HepG2 (cell line): Measurements from ENCODE around the gene AP3D1. TPM values are rescaled to one million over a fixed set of nuclear protein-coding genes. Genes with fewer than 3 reads are reported as not detected.
A peak's percentile ranks its signal among the peaks of the same experiment; 100 is the strongest.

Source experiments
- JUND ChIP-seq: sonication (generic); formaldehyde crosslinking; IDR thresholded peaks from 2 replicates; pipeline ENCODE4 v1.8.0; 2022; ENCODE audit warnings: mild to moderate bottlenecking, missing genetic modification reagents
- KDM1A ChIP-seq: IDR thresholded peaks from 2 replicates; pipeline ENCODE4 v1.6.1; 2016; ENCODE audit warnings: missing compliant biosample characterization
- RFXAP ChIP-seq: sonication (generic); formaldehyde crosslinking; IDR thresholded peaks from 2 replicates; pipeline ENCODE4 v1.4.0; 2020; ENCODE audit warnings: missing genetic modification reagents, borderline replicate concordance
- SOX5 ChIP-seq: IDR thresholded peaks from 2 replicates; pipeline ENCODE4 v1.6.1; 2016; ENCODE audit warnings: borderline replicate concordance
- SPEN ChIP-seq: sonication (generic); formaldehyde crosslinking; IDR thresholded peaks from 2 replicates; pipeline ENCODE4 v1.5.1; 2020; ENCODE audit warnings: low read depth, mild to moderate bottlenecking, missing genetic modification reagents
- ZFP91 ChIP-seq: sonication (generic); formaldehyde crosslinking; IDR thresholded peaks from 2 replicates; pipeline ENCODE4 v1.9.0; 2022; ENCODE audit warnings: missing genetic modification reagents, mild to moderate bottlenecking, borderline replicate concordance
- ZNF296 ChIP-seq: sonication (generic); formaldehyde crosslinking; conservative IDR thresholded peaks from 2 replicates; pipeline ENCODE4 v1.5.0; 2020; ENCODE audit warnings: mild to moderate bottlenecking, missing genetic modification reagents
- ZNF333 ChIP-seq: sonication (generic); formaldehyde crosslinking; IDR thresholded peaks from 2 replicates; pipeline ENCODE4 v1.4.0; 2020; ENCODE audit warnings: mild to moderate bottlenecking, missing genetic modification reagents, borderline replicate concordance
- ZNF383 ChIP-seq: sonication (generic); formaldehyde crosslinking; IDR thresholded peaks from 2 replicates; pipeline ENCODE4 v1.4.0; 2020; ENCODE audit warnings: missing genetic modification reagents, mild to moderate bottlenecking, borderline replicate concordance
- ZNF503 ChIP-seq: sonication (generic); formaldehyde crosslinking; IDR thresholded peaks from 2 replicates; pipeline ENCODE4 v1.4.0; 2020; ENCODE audit warnings: missing genetic modification reagents
- ZNF552 ChIP-seq: sonication (generic); formaldehyde crosslinking; IDR thresholded peaks from 2 replicates; pipeline ENCODE4 v1.9.0; 2022; ENCODE audit warnings: missing genetic modification reagents, mild to moderate bottlenecking, borderline replicate concordance
- ZNF576 ChIP-seq: sonication (generic); formaldehyde crosslinking; IDR thresholded peaks from 2 replicates; pipeline ENCODE4 v1.4.0; 2020; ENCODE audit warnings: mild to moderate bottlenecking, missing genetic modification reagents
- ZNF597 ChIP-seq: sonication (generic); formaldehyde crosslinking; IDR thresholded peaks from 2 replicates; pipeline ENCODE4 v1.5.0; 2020; ENCODE audit warnings: missing genetic modification reagents
- ZNF746 ChIP-seq: sonication (generic); formaldehyde crosslinking; IDR thresholded peaks from 2 replicates; pipeline ENCODE4 v1.8.0; 2022; ENCODE audit warnings: mild to moderate bottlenecking, missing genetic modification reagents
- ZNF772 ChIP-seq: sonication (generic); formaldehyde crosslinking; IDR thresholded peaks from 2 replicates; pipeline ENCODE4 v1.5.0; 2020; ENCODE audit warnings: mild to moderate bottlenecking, missing genetic modification reagents
- ZNF788 ChIP-seq: sonication (generic); formaldehyde crosslinking; IDR thresholded peaks from 2 replicates; pipeline ENCODE4 v1.5.0; 2020; ENCODE audit warnings: mild to moderate bottlenecking, missing genetic modification reagents, borderline replicate concordance
- ZNF83 ChIP-seq: sonication (generic); formaldehyde crosslinking; IDR thresholded peaks from 2 replicates; pipeline ENCODE4 v1.4.0; 2020; ENCODE audit warnings: missing genetic modification reagents, mild to moderate bottlenecking, borderline replicate concordance
- polyA plus RNA-seq, 8 experiments: library from polyadenylated mRNA; depleted of rRNA in 3 of 8; stranded (reverse) in 7 of 8; unstranded in 1 of 8; fragments of >200 nt; fragmentation: Illumina TruSeq in 4 of 8; extraction: Trizol in 4 of 8; gene quantifications; 2 replicates each; pipeline versions ENCODE4 v1.2.1 to v1.2.3, GENCODE V29; 2011 to 2016; ENCODE audit warnings: low read depth in 4 of 8, missing spikeins in 1 of 8, mixed read lengths in 1 of 8; ENCODE audit not compliant: insufficient read depth in 1 of 8
- total RNA-seq, 5 experiments: library from RNA; depleted of rRNA; stranded (reverse); fragments of >200 nt; fragmentation: Illumina TruSeq; extraction: Trizol; gene quantifications; 2 replicates each; pipeline ENCODE4 v1.2.3, GENCODE V29; 2016; ENCODE audit warnings: low read depth in 1 of 5
- TF ChIP-seq, protein P1 (sequence below), 2 experiments: sonication (generic) in 1 of 2; formaldehyde crosslinking in 1 of 2; IDR thresholded peaks; 2 replicates each; pipeline versions ENCODE4 v1.5.1 to v1.6.1; 2011 to 2020; ENCODE audit warnings: borderline replicate concordance in 1 of 2, low read depth in 1 of 2, low read length in 1 of 2, mild to moderate bottlenecking in 1 of 2, missing genetic modification reagents in 1 of 2, moderate library complexity in 1 of 2

AP3D1 gene
- total and polyA plus RNA-seq, 2 of the 13 experiments (the other 11 are each of a cell fraction or from before 2014, with no cell fraction given) = 68.0 to 82.6 TPM

- TF ChIP-seq ZNF552 (CRISPR knock-in tag) = no peak
- TF ChIP-seq ZNF83 = no peak
- no peak for TF ChIP-seq ZNF383 (CRISPR knock-in tag)
- TF ChIP-seq ZNF503 (CRISPR knock-in tag) = no peak
- TF ChIP-seq ZNF746 (CRISPR knock-in tag) = 0 out of 2 replicates have a peak, but pooled peaks have one; percentile 26
- no peak for TF ChIP-seq SOX5
- TF ChIP-seq ZNF333 (CRISPR knock-in tag) = no peak
- peak; percentile 62; the same call in 1 of the 2 replicates for TF ChIP-seq ZNF772 (CRISPR knock-in tag)
- peak; percentile 85 for TF ChIP-seq ZFP91 (CRISPR knock-in tag)
- TF ChIP-seq ZNF296 (CRISPR knock-in tag) = peak; percentile 92
- no peak; the same call in 1 of the 2 replicates for TF ChIP-seq RFXAP (CRISPR knock-in tag)
- peak; percentile 62; the same call in 1 of the 2 replicates for TF ChIP-seq ZNF788
- no peak for TF ChIP-seq ZNF597 (CRISPR knock-in tag)
- TF ChIP-seq JUND = no peak
- TF ChIP-seq, protein P1, sequence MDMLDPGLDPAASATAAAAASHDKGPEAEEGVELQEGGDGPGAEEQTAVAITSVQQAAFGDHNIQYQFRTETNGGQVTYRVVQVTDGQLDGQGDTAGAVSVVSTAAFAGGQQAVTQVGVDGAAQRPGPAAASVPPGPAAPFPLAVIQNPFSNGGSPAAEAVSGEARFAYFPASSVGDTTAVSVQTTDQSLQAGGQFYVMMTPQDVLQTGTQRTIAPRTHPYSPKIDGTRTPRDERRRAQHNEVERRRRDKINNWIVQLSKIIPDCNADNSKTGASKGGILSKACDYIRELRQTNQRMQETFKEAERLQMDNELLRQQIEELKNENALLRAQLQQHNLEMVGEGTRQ (IDR thresholded peaks at IDR 0.05; ENCODE audit: low read depth, low read length) = no peak
- TF ChIP-seq, protein P1 (CRISPR knock-in tag; IDR thresholded peaks at IDR 0.05; ENCODE audit: borderline replicate concordance) = no peak
- TF ChIP-seq SPEN = 0 out of 2 replicates have a peak, but pooled peaks have one; percentile 31
- TF ChIP-seq ZNF576 = no peak
- TF ChIP-seq KDM1A = no peak
Measured at GRCh38 chr19:2064788-2065524, 86.4 kb downstream of the AP3D1 start (continued).
